HL-60/S4 treated with retinoic acid at 250 ng/mL for 4 days and 3 days (cell line): ENCODE measurements around the gene CLCN3.
"Not testable (repeated sequence)": the region's sequence is repeated elsewhere in the genome, so short reads cannot be mapped to it uniquely, and the experiment has no call there.

ENCODE experiments used
- in situ Hi-C: fragments of 300-500 bp; cut with MboI; formaldehyde crosslinking; loops from 2 replicates; pipeline ENCODE4 v1.7.0; 2022; ENCODE audit warnings: low sequenced_read_pairs

CLCN3 gene

GRCh38 chr4:169766741-169767140 lies 146.4 kb downstream of the CLCN3 start:
- in situ Hi-C loops, result no loop called here

GRCh38 chr4:169768385-169768784 lies 148.0 kb downstream of the CLCN3 start:
- in situ Hi-C loops, result no loop called here

DNA sequence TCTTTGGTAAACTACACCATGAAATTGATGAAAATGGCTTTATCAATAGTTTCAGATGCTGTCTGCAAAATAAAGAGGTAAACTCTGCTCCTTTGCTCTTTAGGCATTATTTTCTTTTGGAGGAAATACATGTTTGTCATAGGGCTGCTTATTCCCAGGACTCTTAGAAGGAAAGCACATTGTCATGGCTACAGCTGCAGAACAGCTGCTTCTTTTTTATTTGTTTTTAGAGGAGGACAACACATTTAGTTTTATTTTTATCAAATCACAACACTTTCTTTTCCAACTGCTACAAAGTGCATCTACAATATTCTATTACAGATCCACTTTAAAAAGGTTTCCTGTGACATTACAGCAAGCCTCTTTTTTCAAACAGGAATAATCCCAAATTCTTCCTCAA lies 150.0 kb downstream of the CLCN3 start:
- in situ Hi-C loops, result no loop called here

GRCh38 chr4:169771556-169772080 lies 151.2 kb downstream of the CLCN3 start:
- in situ Hi-C loops, result not testable (repeated sequence)
